HG03565 (cell line): ENCODE results near the gene HMMR.
A peak's percentile ranks its signal among the peaks of the same experiment; 100 is the strongest.
"Not testable (repeated sequence)": the region's sequence is repeated elsewhere in the genome, so short reads cannot be mapped to it uniquely, and the experiment has no call there.

Source experiments
- ATAC-seq: cut with Tn5 transposase; IDR thresholded peaks from one replicate; pipeline ENCODE4 v1.9.1; 2021; ENCODE audit warnings: mild to moderate bottlenecking, moderate library complexity; ENCODE audit not compliant: unreplicated experiment

HMMR gene

GRCh38 chr5:163505368-163506094, 45.1 kb downstream of the HMMR start, which contains the start of gene MAT2B:
TSS of gene MAT2B (plus strand) at chr5:163505619. CDS start at chr5:163505687, 68 bp downstream.
- peak; percentile 78 for ATAC-seq

GRCh38 chr5:163506095-163506457, 45.6 kb downstream of the HMMR start:
- peak; percentile 14 for ATAC-seq

GRCh38 chr5:163506726-163507125, 46.3 kb downstream of the HMMR start:
- ATAC-seq, result no peak

GRCh38 chr5:163508753-163509152, 48.3 kb downstream of the HMMR start:
- no peak for ATAC-seq

- ATAC-seq, result no peak
Observed at GRCh38 chr5:163509291-163509951, 49.0 kb downstream of the HMMR start.

- no peak for ATAC-seq
Observed at GRCh38 chr5:163512526-163512925, 52.1 kb downstream of the HMMR start.

- no peak for ATAC-seq
Observed at GRCh38 chr5:163525096-163525495, 64.7 kb downstream of the HMMR start.

GRCh38 chr5:163529698-163530097, 69.3 kb downstream of the HMMR start:
- no peak for ATAC-seq

- ATAC-seq, result no peak
Observed at GRCh38 chr5:163531272-163531671, 70.8 kb downstream of the HMMR start.

- ATAC-seq, result no peak
Observed at GRCh38 chr5:163532171-163533084, 72.0 kb downstream of the HMMR start.

GRCh38 chr5:163533223-163533622, 72.8 kb downstream of the HMMR start:
- no peak for ATAC-seq

- no peak for ATAC-seq
Observed at GRCh38 chr5:163534492-163535094, 74.2 kb downstream of the HMMR start.

GRCh38 chr5:163535290-163535689, 74.9 kb downstream of the HMMR start:
- ATAC-seq, result no peak

GRCh38 chr5:163536442-163536841, 76.0 kb downstream of the HMMR start:
- ATAC-seq, result not testable (repeated sequence)

GRCh38 chr5:163540696-163541095, 80.3 kb downstream of the HMMR start:
- no peak for ATAC-seq
